ENCODE measurements around the gene REM2. TPM values are rescaled to one million over a fixed set of nuclear protein-coding genes. Genes with fewer than 3 reads are reported as not detected.

Gene REM2
- total RNA-seq, 2 experiments from 2014 or later: 1.5 to 5.7 TPM

- no peak overlapping the region for H3K4me3 ChIP-seq (ENCODE audit: low read depth, low read length, poor library complexity, severe bottlenecking)
- ChIA-PET POLR2A (interaction anchor here (1.4 kb wide), 1 partner anchor 18 kb away, joined by 3 read pairs; no protein-coding TSS in a partner anchor), CTCF (ENCODE audit: unreplicated experiment) (no interaction called here)
- H3K4me2 ChIP-seq (ENCODE audit: low read length): no peak overlapping the region; the same call in 1 of the 2 replicates
- H3K4me1 ChIP-seq (ENCODE audit: insufficient read depth, low read length, poor library complexity, severe bottlenecking): peaks cover 24% of the 10 kb centered on the region
- H2AFZ ChIP-seq (ENCODE audit: low read length): peak overlapping the region; percentile 27; the same call in 1 of the 2 replicates
- no peaks in the 10 kb centered on the region for H4K20me1 ChIP-seq (ENCODE audit: insufficient read depth, low read length)
- TF ChIP-seq CTCF (conservative IDR thresholded peaks at IDR 0.05; ENCODE audit: low read length) (peak; percentile 77), EZH2phosphoT487 (IDR thresholded peaks at IDR 0.05; ENCODE audit: borderline replicate concordance, low read depth, low read length) (no peak)
- intact Hi-C loops (cut with micrococcal nuclease; ENCODE audit: unreplicated experiment): no loop called here
- no TSS peak for BruUV-seq (replicated peaks)
- no peaks in the 10 kb centered on the region for H3K36me3 ChIP-seq (ENCODE audit: insufficient read depth, low read length)
- no peaks in the 10 kb centered on the region for H3K9me3 ChIP-seq (ENCODE audit: low read length)
- DNase-seq (ENCODE audit: low spot score): no peak
- no peaks in the 10 kb centered on the region for H3K79me2 ChIP-seq (ENCODE audit: insufficient read depth, low read depth, low read length)
- H3K9me2 ChIP-seq (ENCODE audit: insufficient read depth, low read length): no peaks in the 10 kb centered on the region
- H3K27ac ChIP-seq (ENCODE audit: low read depth, low read length, poor library complexity, severe bottlenecking): no peak overlapping the region
These were observed 17.3 kb upstream of the REM2 start for GRCh38 chr14:22865424-22866405.

- Histone ChIP-seq H3K9me2 (ENCODE audit: insufficient read depth, low read length) (no peaks in the 10 kb centered on the region), H2AFZ (ENCODE audit: low read length) (no peak overlapping the region), H3K27ac (ENCODE audit: low read depth, low read length, poor library complexity, severe bottlenecking) (no peak overlapping the region), H4K20me1 (ENCODE audit: insufficient read depth, low read length) (no peaks in the 10 kb centered on the region), H3K9me3 (ENCODE audit: low read length) (no peaks in the 10 kb centered on the region), H3K79me2 (ENCODE audit: insufficient read depth, low read depth, low read length) (no peaks in the 10 kb centered on the region), H3K4me3 (ENCODE audit: low read depth, low read length, poor library complexity, severe bottlenecking) (no peak overlapping the region), H3K4me2 (ENCODE audit: low read length) (no peak overlapping the region), H3K4me1 (ENCODE audit: insufficient read depth, low read length, poor library complexity, severe bottlenecking) (peaks cover 24% of the 10 kb centered on the region), H3K36me3 (ENCODE audit: insufficient read depth, low read length) (no peaks in the 10 kb centered on the region)
- no peak for TF ChIP-seq EZH2phosphoT487 (IDR thresholded peaks at IDR 0.05; ENCODE audit: borderline replicate concordance, low read depth, low read length)
- TF ChIP-seq CTCF (conservative IDR thresholded peaks at IDR 0.05; ENCODE audit: low read length): no peak
- ChIA-PET CTCF (ENCODE audit: unreplicated experiment) (no interaction called here), POLR2A (interaction anchor here (0.5 to 1.4 kb wide), 4 partner anchors 12 to 257 kb away, joined by 3 to 6 read pairs (median 3); no protein-coding TSS in a partner anchor)
- DNase-seq (ENCODE audit: low spot score): no peak
- BruUV-seq (replicated peaks): no TSS peak
- intact Hi-C loops (cut with micrococcal nuclease; ENCODE audit: unreplicated experiment): no loop called here
These were observed 16.1 kb upstream of the REM2 start for GRCh38 chr14:22866874-22867273.

All from OCI-LY7 (cell line).